IMR-90 (cell line): Measurements from ENCODE around the gene NOXO1. TPM values are rescaled to one million over a fixed set of nuclear protein-coding genes. Genes with fewer than 3 reads are reported as not detected.

ENCODE experiments used
- ATAC-seq: fragments of 200-7000 bp; cut with Tn5 transposase; 2 replicates; pipeline ENCODE4 v1.9.1; 2020; ENCODE audit warnings: low read depth, mild to moderate bottlenecking, moderate library complexity
- BruUV-seq: library from RNA; stranded (reverse); fragments of 400-500 nt; replicated peaks from 2 replicates; lab custom pipeline; 2021; lab: Mats Ljungman, UMichigan
- CTCF ChIA-PET: fragments of 300-600 bp; formaldehyde crosslinking; extraction: SDS; loops from one replicate; lab custom pipeline; 2021; ENCODE audit warnings: antibody characterized with exemption; lab: Yijun Ruan, JAX
- POLR2A ChIA-PET: fragments of 300-600 bp; sonication (Branson Sonifier 250); formaldehyde crosslinking; loops from one replicate; lab custom pipeline; 2022; ENCODE audit warnings: antibody characterized with exemption; ENCODE audit not compliant: unreplicated experiment; lab: Charles Lee
- DNase-seq: peaks from one replicate; pipeline ENCODE4 v3.0.0; 2013
- H2AFZ ChIP-seq: replicated peaks from 2 replicates; pipeline ENCODE3; 2013; ENCODE audit warnings: low read length, mild to moderate bottlenecking; ENCODE audit not compliant: poor library complexity
- H2AK5ac ChIP-seq: 2 replicates; pipeline ENCODE4 v1.6.1; 2013; ENCODE audit warnings: low read depth, low read length, inconsistent platforms
- H2AK9ac ChIP-seq: replicated peaks from 2 replicates; pipeline ENCODE3; 2013; ENCODE audit warnings: mild to moderate bottlenecking, low read depth, low read length, moderate library complexity; ENCODE audit not compliant: poor library complexity
- H2BK120ac ChIP-seq: 2 replicates; pipeline ENCODE4 v1.6.1; 2013; ENCODE audit warnings: low read depth, low read length, inconsistent platforms
- H2BK15ac ChIP-seq: 3 replicates; pipeline ENCODE4 v1.6.1; 2013; ENCODE audit warnings: low read depth, low read length, inconsistent platforms
- H2BK20ac ChIP-seq: 2 replicates; pipeline ENCODE4 v1.6.1; 2013; ENCODE audit warnings: low read depth, mild to moderate bottlenecking, inconsistent platforms, low read length, moderate library complexity
- H2BK5ac ChIP-seq: 2 replicates; pipeline ENCODE4 v1.6.1; 2013; ENCODE audit warnings: mild to moderate bottlenecking, low read depth, low read length, inconsistent platforms; ENCODE audit not compliant: poor library complexity, severe bottlenecking
- H3K14ac ChIP-seq: replicated peaks from 2 replicates; pipeline ENCODE4 v1.6.1; 2013; ENCODE audit warnings: low read depth, low read length, inconsistent platforms
- H3K18ac ChIP-seq: 2 replicates; pipeline ENCODE4 v1.6.1; 2013; ENCODE audit warnings: low read depth, low read length, control low read depth
- H3K23ac ChIP-seq: 2 replicates; pipeline ENCODE4 v1.6.1; 2013; ENCODE audit warnings: low read depth, low read length, inconsistent platforms
- H3K27ac ChIP-seq: 2 replicates; pipeline ENCODE4 v1.5.1; 2013; ENCODE audit warnings: mild to moderate bottlenecking, control low read depth, low read length; ENCODE audit not compliant: insufficient read depth
- H3K27me3 ChIP-seq: 2 replicates; pipeline ENCODE4 v1.6.1; 2013; ENCODE audit warnings: low read length; ENCODE audit not compliant: control insufficient read depth, insufficient read depth
- H3K36me3 ChIP-seq: 2 replicates; pipeline ENCODE4 v1.6.1; 2013; ENCODE audit warnings: low read length, mixed read lengths; ENCODE audit not compliant: control insufficient read depth, insufficient read depth
- H3K4ac ChIP-seq: 2 replicates; pipeline ENCODE4 v1.6.1; 2013; ENCODE audit warnings: low read depth, low read length, inconsistent platforms
- H3K4me1 ChIP-seq: 2 replicates; pipeline ENCODE4 v1.6.1; 2013; ENCODE audit warnings: low read length, mixed read lengths; ENCODE audit not compliant: control insufficient read depth, insufficient read depth
- H3K4me2 ChIP-seq: 2 replicates; pipeline ENCODE4 v1.6.1; 2013; ENCODE audit warnings: low read depth, mild to moderate bottlenecking, control low read depth, low read length, moderate library complexity
- H3K4me3 ChIP-seq: 2 replicates; pipeline ENCODE4 v1.5.1; 2013; ENCODE audit warnings: low read depth, mild to moderate bottlenecking, control low read depth, low read length, moderate library complexity; ENCODE audit not compliant: insufficient read depth
- H3K56ac ChIP-seq: 2 replicates; pipeline ENCODE4 v1.6.1; 2013; ENCODE audit warnings: low read length, inconsistent platforms; ENCODE audit not compliant: insufficient read depth; ENCODE audit errors: extremely low read depth
- H3K79me1 ChIP-seq, 2 experiments: 2 replicates each; pipeline ENCODE4 v1.6.1; 2013; ENCODE audit warnings: low read length in 2 of 2, inconsistent platforms in 1 of 2, low read depth in 1 of 2
- H3K9ac ChIP-seq: 2 replicates; pipeline ENCODE4 v1.6.1; 2013; ENCODE audit warnings: low read depth, low read length, control low read depth
- H3K9me1 ChIP-seq: 2 replicates; pipeline ENCODE4 v1.6.1; 2013; ENCODE audit warnings: low read length, inconsistent platforms; ENCODE audit not compliant: insufficient read depth
- H3K9me3 ChIP-seq: 2 replicates; pipeline ENCODE4 v1.6.1; 2013; ENCODE audit warnings: low read length; ENCODE audit not compliant: control insufficient read depth, insufficient read depth
- H4K20me1 ChIP-seq: 2 replicates; pipeline ENCODE4 v1.6.1; 2013; ENCODE audit warnings: low read length, inconsistent platforms; ENCODE audit not compliant: insufficient read depth
- H4K5ac ChIP-seq: 2 replicates; pipeline ENCODE4 v1.6.1; 2013; ENCODE audit warnings: mild to moderate bottlenecking, low read depth, low read length, control low read depth
- H4K8ac ChIP-seq, 2 experiments: 2 replicates each; pipeline ENCODE4 v1.6.1; 2013; ENCODE audit warnings: low read depth in 2 of 2, low read length in 2 of 2, control low read depth in 1 of 2, inconsistent platforms in 1 of 2
- H4K91ac ChIP-seq: 2 replicates; pipeline ENCODE4 v1.6.1; 2013; ENCODE audit warnings: low read depth, low read length, inconsistent platforms; ENCODE audit not compliant: insufficient read depth
- CEBPB ChIP-seq: IDR thresholded peaks from 2 replicates; pipeline ENCODE4 v1.6.1; 2012; ENCODE audit warnings: low read depth, low read length, improper control_type of control experiment
- POLR2A ChIP-seq: IDR thresholded peaks from 2 replicates; pipeline ENCODE4 v1.6.1; 2012; ENCODE audit warnings: mild to moderate bottlenecking, low read depth, low read length
- RAD21 ChIP-seq: IDR thresholded peaks from 2 replicates; pipeline ENCODE4 v1.6.1; 2012; ENCODE audit warnings: low read length, improper control_type of control experiment
- WGBS, 2 experiments: methylation state at CpG; one replicate each; pipeline versions ENCODE4 v1.1.5 to v1.1.7; 2013; ENCODE audit warnings: missing lambda C conversion rate in 2 of 2; ENCODE audit not compliant: insufficient read length in 1 of 2; ENCODE audit errors: extremely low coverage in 2 of 2; 5-methylcytosine and 5-hydroxymethylcytosine counted together
- dilution Hi-C: fragments of 300-500 bp; cut with HindIII; formaldehyde crosslinking; loops from one replicate; pipeline ENCODE4 v1.14.3; 2018; ENCODE audit warnings: low sequenced_read_pairs; ENCODE audit not compliant: unreplicated experiment
- in situ Hi-C: fragments of 300-500 bp; cut with MboI; formaldehyde crosslinking; loops from 3 replicates; pipeline ENCODE4 v1.14.3; 2019; ENCODE audit warnings: low sequenced_read_pairs, inconsistent platforms, mixed read lengths
- intact Hi-C: fragments of 100-400 bp; cut with micrococcal nuclease; formaldehyde crosslinking; loops from 2 replicates; pipeline ENCODE4 v1.10.0; 2022
- polyA plus RNA-seq, 3 experiments: library from polyadenylated mRNA; depleted of rRNA; stranded (reverse); fragments of >200 nt; gene quantifications; 2 replicates each; pipeline ENCODE4 v1.2.3, GENCODE V29; 2012; ENCODE audit warnings: low replicate concordance in 1 of 3
- total RNA-seq: library from RNA; depleted of rRNA; stranded (reverse); fragments of >200 nt; gene quantifications from 2 replicates; pipeline ENCODE4 v1.2.3, GENCODE V29; 2012
- TF ChIP-seq, protein P1 (sequence below): fragments of 150-350 bp; IDR thresholded peaks from 2 replicates; pipeline ENCODE4 v1.6.1; 2016; ENCODE audit warnings: low read depth, mild to moderate bottlenecking, low read length, moderate library complexity, borderline replicate concordance

NOXO1 gene
- total and polyA plus RNA-seq, 2 of the 4 experiments (the other 2 are of a cell fraction) = 0.56 TPM; not detected in 1

DNA sequence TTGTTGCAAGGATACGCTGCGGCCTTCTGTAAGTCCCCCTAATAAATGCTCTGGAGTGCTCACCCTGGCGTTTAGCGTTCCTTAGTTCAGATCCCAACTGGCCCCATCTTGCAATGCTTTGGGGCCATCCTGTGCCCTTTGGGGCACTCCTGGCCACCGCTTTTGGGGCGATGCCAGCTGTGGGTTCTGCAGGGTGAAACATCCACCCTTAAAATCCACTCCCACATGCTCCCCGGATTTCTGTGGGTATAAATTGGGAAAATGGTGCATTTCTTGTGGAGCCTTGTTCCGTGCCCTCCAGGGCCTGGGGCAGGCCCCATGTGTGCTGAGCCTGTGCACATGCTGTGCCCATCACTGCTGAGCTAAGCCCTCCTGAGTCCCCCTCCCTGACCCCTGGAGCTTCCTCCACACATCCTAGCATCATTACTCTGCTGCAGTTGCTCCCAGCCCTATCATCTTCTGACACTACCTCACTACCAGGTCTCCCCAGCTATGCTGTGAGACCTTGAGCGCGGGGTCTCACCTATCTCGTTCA, 44.3 kb downstream of the NOXO1 start:
- dilution Hi-C loops = no loop called here
- CTCF ChIA-PET = no interaction called here
- intact Hi-C loops = no loop called here

More for the DNA sequence above, 44.3 kb downstream of the NOXO1 start:
- H3K23ac ChIP-seq = no peak overlapping the region
- H2BK20ac ChIP-seq = no peak overlapping the region
- H3K9ac ChIP-seq = no peak overlapping the region
- H3K27me3 ChIP-seq = peaks cover 3% of the 10 kb centered on the region; the same call in 1 of the 2 replicates
- no peak overlapping the region for H3K56ac ChIP-seq
- WGBS, 2 experiments = no CpG with 5 or more reads among the region's 11 CpGs
- H2AK9ac ChIP-seq = no peak overlapping the region
- no peak overlapping the region for H4K91ac ChIP-seq
- no peak overlapping the region for H2AK5ac ChIP-seq
- no peak overlapping the region for H2BK5ac ChIP-seq
- no peak for DNase-seq
- H4K5ac ChIP-seq = no peak overlapping the region
- H4K20me1 ChIP-seq = no peaks in the 10 kb centered on the region
- H3K27ac ChIP-seq = no peak overlapping the region
- in situ Hi-C loops = no loop called here
- POLR2A ChIA-PET = no interaction called here
- no peak overlapping the region for H3K4me2 ChIP-seq
- H3K14ac ChIP-seq = no peak overlapping the region
- H3K9me1 ChIP-seq = no peaks in the 10 kb centered on the region
- no peak for ATAC-seq
- H3K18ac ChIP-seq = no peak overlapping the region
- H3K4ac ChIP-seq = no peak overlapping the region
- H3K4me3 ChIP-seq = no peak overlapping the region
- BruUV-seq = no TSS peak
- no peaks in the 10 kb centered on the region for H3K9me3 ChIP-seq
- H2AFZ ChIP-seq = no peak overlapping the region
- H3K79me1 ChIP-seq = peaks cover 5 to 8% of the 10 kb centered on the region in 2 experiments; a peak in 2 of 4 replicates
- H3K36me3 ChIP-seq = peaks cover 23% of the 10 kb centered on the region
- H2BK15ac ChIP-seq = no peak overlapping the region
- no peak for TF ChIP-seq POLR2A
- TF ChIP-seq RAD21 = no peak
- TF ChIP-seq, protein P1, sequence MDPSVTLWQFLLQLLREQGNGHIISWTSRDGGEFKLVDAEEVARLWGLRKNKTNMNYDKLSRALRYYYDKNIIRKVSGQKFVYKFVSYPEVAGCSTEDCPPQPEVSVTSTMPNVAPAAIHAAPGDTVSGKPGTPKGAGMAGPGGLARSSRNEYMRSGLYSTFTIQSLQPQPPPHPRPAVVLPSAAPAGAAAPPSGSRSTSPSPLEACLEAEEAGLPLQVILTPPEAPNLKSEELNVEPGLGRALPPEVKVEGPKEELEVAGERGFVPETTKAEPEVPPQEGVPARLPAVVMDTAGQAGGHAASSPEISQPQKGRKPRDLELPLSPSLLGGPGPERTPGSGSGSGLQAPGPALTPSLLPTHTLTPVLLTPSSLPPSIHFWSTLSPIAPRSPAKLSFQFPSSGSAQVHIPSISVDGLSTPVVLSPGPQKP = no peak
- TF ChIP-seq CEBPB = no peak
- H4K8ac ChIP-seq = no peak overlapping the region
- peaks cover 1% of the 10 kb centered on the region; the same call in 1 of the 2 replicates for H3K4me1 ChIP-seq
- H2BK120ac ChIP-seq = no peak overlapping the region
